ENCODE data around the gene ROBO3.

Gene ROBO3

DNA sequence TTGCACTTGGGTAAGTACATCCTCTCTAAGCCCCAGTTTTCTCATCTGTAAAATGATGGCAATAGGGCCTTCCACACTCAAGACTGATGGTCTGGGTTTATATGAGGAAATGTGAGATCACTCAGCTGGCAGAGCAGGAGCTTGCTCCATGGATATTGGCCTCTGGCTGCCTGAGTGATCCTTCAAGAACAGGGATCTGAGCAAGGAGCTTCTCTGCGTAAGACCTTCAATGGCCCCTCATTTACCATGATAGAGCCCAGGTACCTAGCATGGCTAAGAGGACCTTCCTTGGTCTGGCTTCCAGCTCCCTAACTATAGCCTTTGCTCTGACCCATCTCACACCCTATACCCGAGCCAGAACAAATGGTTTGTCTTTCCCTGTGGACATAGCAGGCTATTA, 26.9 kb downstream of the ROBO3 start:
- DNase-seq (ENCODE audit: low spot score): no peak

- DNase-seq (ENCODE audit: low spot score): no peak
Observed at GRCh38 chr11:124892750-124893454, 27.7 kb downstream of the ROBO3 start.

DNA sequence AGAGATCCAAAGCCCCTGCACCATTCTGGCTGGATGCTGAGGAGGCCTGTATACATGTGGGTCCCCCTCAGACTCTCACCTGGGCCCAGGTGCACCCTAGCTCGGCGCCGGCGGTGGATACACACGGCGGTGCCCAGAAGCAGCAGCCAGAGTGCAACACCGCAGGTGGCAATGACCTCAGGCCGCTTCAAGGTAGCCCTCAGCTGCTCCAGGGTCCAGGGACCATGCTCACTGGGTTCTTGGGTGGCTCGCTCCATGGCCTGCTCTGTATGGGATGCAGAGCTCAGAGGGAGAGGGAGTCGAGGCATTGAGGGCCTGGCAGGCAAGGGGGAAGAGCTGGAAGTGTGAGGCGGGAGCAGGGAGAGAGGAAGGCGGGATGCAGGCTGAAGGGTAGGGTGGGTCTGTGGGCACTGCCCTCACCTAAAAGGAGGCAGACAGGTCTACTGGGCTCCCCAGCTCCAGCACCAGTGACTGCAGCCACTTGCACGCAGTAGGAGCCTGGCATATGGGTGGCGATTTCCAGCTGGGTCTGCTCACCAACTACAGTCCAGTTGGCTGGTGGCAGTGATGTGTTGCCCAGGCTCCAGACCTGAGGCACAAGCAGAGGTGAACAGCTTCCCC, 28.7 kb downstream of the ROBO3 start:
- DNase-seq (ENCODE audit: low spot score): no peak

DNA sequence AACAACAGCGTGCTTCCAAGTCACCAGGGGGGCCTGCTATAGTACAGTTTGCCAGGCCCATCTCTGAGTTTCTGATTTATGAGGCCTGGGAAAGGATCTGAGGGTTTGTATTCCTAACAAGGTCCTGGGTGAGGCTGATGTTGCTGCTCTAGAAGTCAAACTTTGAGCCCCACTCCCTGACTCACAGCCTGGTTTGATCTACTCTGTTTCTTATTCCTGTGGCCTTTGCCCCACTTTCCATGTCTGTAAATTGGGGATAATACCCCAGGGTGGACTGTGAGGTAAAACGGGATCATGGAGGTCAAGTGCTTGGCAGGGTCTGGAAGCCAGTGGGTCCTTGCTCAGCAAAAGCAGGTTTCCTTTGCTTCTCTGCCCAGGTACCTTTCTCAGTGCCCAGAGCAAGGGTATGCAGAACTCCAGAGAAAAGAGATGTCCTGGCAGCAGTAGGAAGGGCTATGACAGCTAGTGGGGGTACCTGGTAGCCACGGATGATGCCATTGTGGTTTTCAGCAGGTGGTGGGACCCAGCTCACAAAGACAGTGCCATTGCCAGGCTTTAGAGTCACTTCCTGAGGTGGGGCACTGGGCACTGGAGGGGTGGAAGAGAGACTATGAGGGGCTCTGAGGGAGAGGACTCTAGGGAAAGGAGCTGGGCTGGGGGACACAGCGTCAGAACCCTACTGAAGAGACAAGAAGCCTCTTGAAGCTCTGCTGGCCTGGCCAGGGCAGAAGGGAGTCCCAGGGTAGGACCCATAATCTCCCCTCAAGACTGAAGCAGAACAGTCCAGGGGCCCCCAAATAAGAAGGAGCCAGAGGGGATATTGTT, 29.6 kb downstream of the ROBO3 start:
- no peak for DNase-seq (ENCODE audit: low spot score)

- DNase-seq (ENCODE audit: low spot score): no peak
Observed at GRCh38 chr11:124895471-124895971, 30.3 kb downstream of the ROBO3 start.

- no peak for DNase-seq (ENCODE audit: low spot score)
Observed at GRCh38 chr11:124896071-124896750, 31.0 kb downstream of the ROBO3 start.

GRCh38 chr11:124896821-124897391, 31.7 kb downstream of the ROBO3 start:
- no peak for DNase-seq (ENCODE audit: low spot score)

DNA sequence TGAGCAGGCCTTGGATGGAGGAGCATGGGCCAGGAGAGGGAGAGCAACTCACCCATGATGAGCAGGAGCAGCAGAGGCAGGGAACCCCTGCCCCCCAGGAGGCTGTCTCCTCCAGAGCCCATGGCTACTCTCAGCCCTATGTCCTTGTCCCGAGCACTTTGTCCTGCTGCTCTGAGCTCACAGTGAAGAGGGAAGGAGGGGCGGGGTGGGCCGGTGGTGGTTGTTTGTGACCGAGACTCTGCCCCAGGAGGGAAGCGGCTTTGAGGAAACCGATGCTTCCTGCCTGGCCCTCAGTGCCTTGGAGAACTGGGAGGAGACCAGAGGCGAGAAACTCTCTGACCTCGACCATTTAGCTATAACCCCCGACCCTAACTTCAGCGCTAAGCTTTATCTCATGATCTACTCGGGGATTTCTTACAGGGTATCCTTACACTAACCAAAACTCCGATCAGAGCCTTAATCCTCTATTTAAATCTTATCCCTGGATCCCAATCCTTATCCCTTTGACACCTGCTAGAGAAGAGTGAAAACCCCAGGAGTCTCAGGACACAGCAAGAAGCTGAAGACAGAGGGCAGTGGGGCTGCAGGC, 32.5 kb downstream of the ROBO3 start, which contains the start of gene ROBO4:
Gene ROBO4, minus strand, starts transcription at position 192 of the 589 bp plus-strand sequence. Its CDS starts 70 bp downstream, at position 122.
- no peak for DNase-seq (ENCODE audit: low spot score)

- DNase-seq (ENCODE audit: low spot score): no peak
Observed at GRCh38 chr11:124898263-124898680, 33.0 kb downstream of the ROBO3 start.

- no peak for DNase-seq (ENCODE audit: low spot score)
Observed at GRCh38 chr11:124898711-124899110, 33.5 kb downstream of the ROBO3 start.

- DNase-seq (ENCODE audit: low spot score): no peak
Observed at GRCh38 chr11:124899383-124900145, 34.3 kb downstream of the ROBO3 start.

DNA sequence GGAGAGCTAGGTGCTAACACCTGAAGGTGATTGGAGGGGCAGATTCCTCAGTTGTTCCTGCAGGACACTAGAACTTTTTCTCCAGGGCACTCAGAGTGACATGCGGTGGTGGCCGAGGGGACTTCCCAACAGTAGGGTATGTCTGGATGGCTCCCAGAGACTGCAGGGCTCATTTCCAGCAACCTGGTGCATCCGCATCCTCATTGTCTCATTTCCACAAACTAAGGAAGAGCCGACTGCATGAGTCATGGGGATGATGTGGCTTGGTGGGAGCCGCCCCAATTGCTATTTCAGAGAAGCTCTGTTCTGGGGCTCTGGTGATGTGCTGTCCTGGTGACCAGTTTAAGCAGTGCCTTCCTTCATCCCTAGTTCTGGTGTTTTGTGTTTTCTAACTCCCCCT, 35.2 kb downstream of the ROBO3 start:
- no peak for DNase-seq (ENCODE audit: low spot score)

DNA sequence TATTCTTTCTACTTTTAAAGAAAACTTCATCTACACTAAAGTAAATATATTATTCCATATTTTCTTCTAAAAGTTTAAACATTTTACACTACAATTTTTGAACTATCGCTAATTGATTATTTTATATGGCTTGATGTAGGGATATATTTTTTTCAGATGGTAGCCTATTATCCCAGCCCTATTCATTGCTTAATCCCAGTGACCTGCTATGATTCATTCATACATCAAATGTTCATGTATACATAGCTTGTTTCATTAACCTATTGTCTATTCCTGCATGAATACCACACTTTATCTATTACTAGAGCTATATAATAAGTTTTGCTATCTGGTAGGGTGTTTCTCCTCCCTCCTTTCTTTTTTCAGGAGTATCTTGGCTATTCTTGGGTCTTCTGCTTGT, 37.4 kb downstream of the ROBO3 start:
- DNase-seq (ENCODE audit: low spot score): no peak

- DNase-seq (ENCODE audit: low spot score): no peak
Observed at GRCh38 chr11:124915541-124916369, 50.5 kb downstream of the ROBO3 start.

DNA sequence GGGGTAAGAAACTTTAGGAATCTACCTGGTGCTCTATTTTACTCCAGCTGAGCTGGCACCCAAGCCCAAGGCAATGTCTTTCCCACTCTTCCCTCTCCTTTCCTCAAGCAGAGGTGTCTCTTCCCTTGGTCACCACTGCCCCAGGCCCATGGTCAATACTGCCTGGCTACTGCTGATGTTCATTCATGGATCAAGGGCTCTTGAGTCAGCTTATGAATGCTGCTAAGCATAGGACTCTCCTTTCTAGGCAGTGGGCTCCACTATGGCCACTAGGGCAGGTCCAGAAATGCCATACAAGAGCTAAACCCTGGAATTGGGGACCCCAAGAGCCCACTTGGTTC, 51.1 kb downstream of the ROBO3 start:
- DNase-seq (ENCODE audit: low spot score): no peak

DNA sequence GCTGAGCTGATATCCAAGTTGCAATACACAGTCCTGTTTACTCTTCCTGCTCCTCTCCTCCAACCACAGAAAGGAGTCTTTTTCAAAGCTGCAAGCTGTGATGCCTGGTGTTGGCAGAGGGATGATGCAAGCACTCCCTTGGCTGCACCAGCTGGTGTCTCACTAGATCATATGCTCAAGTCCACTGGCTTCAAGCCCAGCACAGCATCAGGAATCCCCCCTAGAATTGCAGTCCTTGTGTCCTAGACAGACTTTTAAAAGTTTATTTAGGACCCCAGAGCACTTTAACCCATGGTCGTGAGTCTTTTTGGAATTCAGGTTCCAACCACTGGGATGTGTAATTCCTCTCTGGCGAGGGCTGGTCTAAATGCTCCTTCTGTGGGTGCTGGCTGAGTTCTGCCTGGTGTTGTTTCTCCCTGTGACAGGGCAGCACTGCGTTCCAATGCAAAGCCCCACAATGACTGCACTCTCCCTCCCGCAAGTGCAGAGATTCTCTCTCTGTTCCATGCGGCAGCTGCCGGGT, 51.9 kb downstream of the ROBO3 start:
- no peak for DNase-seq (ENCODE audit: low spot score)

DNA sequence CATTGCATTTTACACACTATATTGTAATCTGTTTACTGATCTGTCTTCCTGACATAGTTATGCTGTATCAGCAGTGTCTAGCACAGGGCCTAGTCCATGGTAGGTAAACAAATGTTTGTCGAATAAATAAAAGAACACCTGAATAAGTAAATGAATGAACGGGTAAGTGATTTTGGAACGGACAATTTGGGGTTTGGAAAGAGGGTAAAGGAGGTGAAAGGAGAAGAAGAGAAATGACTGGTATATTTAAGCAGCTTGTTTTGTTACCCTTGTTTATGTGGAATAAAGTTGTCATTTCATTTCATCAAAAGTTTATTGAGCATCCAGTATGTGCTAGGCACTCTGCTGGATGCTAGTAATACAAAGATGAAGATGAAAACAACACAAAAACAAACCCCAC, 53.7 kb downstream of the ROBO3 start, which contains the start of gene HEPN1:
Gene HEPN1, plus strand, starts transcription at position 301 of the 400 bp plus-strand sequence.
- DNase-seq (ENCODE audit: low spot score): no peak

DNA sequence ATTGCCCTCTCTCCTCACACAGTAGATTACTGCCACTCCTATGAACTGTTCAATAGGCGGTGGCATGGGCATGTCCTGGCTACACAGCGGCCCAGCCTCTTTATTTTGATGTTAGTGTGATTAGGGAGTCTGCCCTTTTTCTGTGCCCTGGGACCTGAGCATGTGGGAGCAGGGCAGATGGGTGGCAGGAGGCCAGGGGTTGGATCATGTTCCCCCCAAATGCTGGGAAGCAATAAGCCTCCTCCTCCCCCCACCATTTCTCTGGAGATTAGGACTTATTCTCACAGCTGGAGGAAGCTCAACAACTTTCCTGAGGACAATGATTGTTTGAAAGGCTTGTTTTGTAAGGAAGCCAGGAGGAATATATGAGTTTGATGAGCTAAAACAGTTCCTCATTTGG, 54.7 kb downstream of the ROBO3 start:
- DNase-seq (ENCODE audit: low spot score): no peak

DNA sequence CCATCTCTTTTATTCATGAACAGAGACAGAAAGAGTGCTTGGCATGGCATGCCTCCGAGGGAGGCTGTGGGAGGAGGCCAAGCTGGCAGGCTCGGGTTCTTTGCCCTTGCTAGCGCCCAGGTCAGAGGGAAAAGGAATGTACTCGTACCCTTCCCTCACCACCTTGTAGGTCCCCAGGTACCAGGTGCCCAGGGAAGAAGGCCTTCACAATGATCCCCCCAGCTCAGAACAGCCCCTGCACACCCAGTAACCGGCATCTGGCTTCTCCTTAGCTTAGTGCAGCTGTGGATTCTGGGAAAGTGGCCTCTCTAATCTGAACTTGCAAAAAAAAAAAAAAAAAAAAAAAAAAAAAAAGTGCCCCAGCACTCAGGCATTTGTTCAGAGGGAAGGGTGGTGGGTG, 55.1 kb downstream of the ROBO3 start:
- DNase-seq (ENCODE audit: low spot score): no peak

Data from NAMALWA (cell line).